ENCODE results near the gene PSMF1. TPM values are rescaled to one million over a fixed set of nuclear protein-coding genes. Genes with fewer than 3 reads are reported as not detected.
"Not testable (repeated sequence)": the region's sequence is repeated elsewhere in the genome, so short reads cannot be mapped to it uniquely, and the experiment has no call there.

Gene PSMF1
- polyA plus RNA-seq, 4 donors = 43.6 to 118 (median 62.7) TPM

DNA sequence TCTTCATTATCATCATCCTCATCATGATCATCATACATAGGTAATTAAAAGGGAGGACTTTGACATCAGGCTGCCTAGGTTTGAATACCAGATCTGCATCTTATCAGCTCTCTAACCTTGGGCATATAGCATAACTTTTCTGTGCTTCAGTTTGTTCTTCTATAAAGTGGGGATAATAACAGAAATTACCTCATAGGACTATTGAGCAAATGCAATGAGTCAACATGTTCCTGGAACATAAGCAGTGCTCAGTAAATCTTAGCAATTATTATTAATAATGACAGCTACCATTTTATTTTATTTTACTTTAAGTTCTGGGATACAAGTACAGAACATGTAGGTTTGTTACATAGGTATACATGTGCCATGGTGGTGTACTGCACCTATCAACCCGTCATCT, 92.1 kb downstream of the PSMF1 start:
- Histone ChIP-seq H3K27me3 (ENCODE audit: control insufficient read depth in 3 of 3, insufficient read depth in 3 of 3, low read length in 3 of 3) (peaks cover 0 to 3% (median 0%) of the 10 kb centered on the region in 3 donors), H3K27ac (ENCODE audit: low read depth in 1 of 3, low read length in 2 of 3) (no peak overlapping the region), H3K9me3 (ENCODE audit: control insufficient read depth in 2 of 2, insufficient read depth in 1 of 2, low read depth in 1 of 2, low read length in 1 of 2) (no peaks in the 10 kb centered on the region), H3K4me1 (ENCODE audit: control insufficient read depth in 3 of 3, insufficient read depth in 2 of 3, low read depth in 1 of 3, low read length in 2 of 3) (peaks cover 0 to 2% (median 0%) of the 10 kb centered on the region in 3 donors), H3K36me3 (ENCODE audit: control insufficient read depth in 3 of 3, insufficient read depth in 2 of 3, low read depth in 1 of 3, low read length in 3 of 3) (no peaks in the 10 kb centered on the region), H3K4me3 (ENCODE audit: low read depth in 1 of 3, low read length in 3 of 3) (no peak overlapping the region)
- 89 to 95% (median 91%) methylated on average over 1 of the region's 1 CpG for WGBS, 3 donors
- no peak for FAIRE-seq
- peak in 1 of 2 donors; percentile 40 for DNase-seq

DNA sequence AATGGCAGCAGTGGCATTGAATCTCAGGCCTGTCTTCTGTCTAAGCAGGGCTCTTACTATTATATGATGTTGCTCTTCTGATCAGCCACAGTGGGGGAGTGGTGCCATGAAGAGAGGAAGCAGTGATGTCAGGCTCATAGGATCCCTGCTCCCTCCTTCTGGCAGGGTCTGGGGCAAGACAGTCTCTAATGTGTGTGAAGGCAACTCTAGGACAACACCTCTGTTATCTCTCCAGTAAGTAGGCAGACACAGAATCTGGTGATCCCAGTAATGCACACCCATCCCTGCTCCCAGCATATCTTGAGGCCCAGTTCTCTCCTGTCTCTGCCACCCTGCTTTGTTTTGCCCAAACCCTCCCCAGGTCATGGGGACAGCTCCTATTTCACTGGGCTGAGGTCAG, 93.6 kb downstream of the PSMF1 start:
- no peak for FAIRE-seq
- H3K4me1 ChIP-seq (ENCODE audit: control insufficient read depth in 3 of 3, insufficient read depth in 2 of 3, low read depth in 1 of 3, low read length in 2 of 3) = peaks cover 0 to 2% (median 0%) of the 10 kb centered on the region in 3 donors
- peaks cover 0 to 3% (median 0%) of the 10 kb centered on the region in 3 donors for H3K27me3 ChIP-seq (ENCODE audit: control insufficient read depth in 3 of 3, insufficient read depth in 3 of 3, low read length in 3 of 3)
- H3K36me3 ChIP-seq (ENCODE audit: control insufficient read depth in 3 of 3, insufficient read depth in 2 of 3, low read depth in 1 of 3, low read length in 3 of 3) = no peaks in the 10 kb centered on the region
- H3K9me3 ChIP-seq (ENCODE audit: control insufficient read depth in 2 of 2, insufficient read depth in 1 of 2, low read depth in 1 of 2, low read length in 1 of 2) = no peaks in the 10 kb centered on the region
- H3K4me3 ChIP-seq (ENCODE audit: low read depth in 1 of 3, low read length in 3 of 3) = no peak overlapping the region
- H3K27ac ChIP-seq (ENCODE audit: low read depth in 1 of 3, low read length in 2 of 3) = no peak overlapping the region
- DNase-seq = no peak

DNA sequence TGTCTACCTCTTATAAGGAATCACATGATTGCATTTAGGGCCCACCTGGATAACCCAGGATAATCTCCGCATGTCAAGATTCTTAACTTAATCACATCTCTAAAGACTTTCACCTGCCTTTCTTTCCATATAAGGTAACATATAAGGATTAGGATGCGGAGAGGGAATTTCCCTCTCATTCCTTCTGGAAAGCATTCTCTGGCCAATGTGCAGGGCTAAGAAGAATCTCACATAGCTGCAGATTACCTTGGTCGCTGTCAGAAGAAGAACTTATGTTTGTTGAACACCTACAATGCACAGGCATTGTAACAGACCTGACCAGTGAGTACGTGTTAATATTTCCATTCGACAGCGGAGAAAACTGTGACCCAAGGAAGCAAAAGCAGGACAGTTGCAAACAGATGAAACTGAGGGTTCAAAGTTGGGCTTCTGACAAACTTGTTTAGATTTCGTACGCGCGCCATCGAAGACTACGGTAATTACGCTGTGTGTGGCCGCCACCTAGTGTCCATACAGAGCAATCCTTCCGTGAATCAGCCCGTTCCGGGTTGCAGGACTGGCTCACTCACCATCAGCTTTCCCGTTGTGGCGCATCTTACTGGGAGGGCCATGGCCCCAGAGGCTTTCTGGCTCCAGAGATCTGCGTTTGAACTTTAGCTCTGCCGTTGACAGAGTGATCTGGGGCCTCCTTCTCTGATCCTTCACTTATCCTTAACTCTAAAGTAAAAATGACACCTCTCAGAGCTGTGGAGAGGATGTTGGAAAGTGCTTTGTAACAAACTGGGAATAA, 94.4 kb downstream of the PSMF1 start:
- no peak for FAIRE-seq
- peak; percentile 81 to 83 for DNase-seq
- no peaks in the 10 kb centered on the region for H3K9me3 ChIP-seq (ENCODE audit: control insufficient read depth in 2 of 2, insufficient read depth in 1 of 2, low read depth in 1 of 2, low read length in 1 of 2)
- H3K4me1 ChIP-seq (ENCODE audit: control insufficient read depth in 3 of 3, insufficient read depth in 2 of 3, low read depth in 1 of 3, low read length in 2 of 3) = peaks cover 0 to 2% (median 0%) of the 10 kb centered on the region in 3 donors
- H3K27me3 ChIP-seq (ENCODE audit: control insufficient read depth in 3 of 3, insufficient read depth in 3 of 3, low read length in 3 of 3) = peaks cover 0 to 3% (median 0%) of the 10 kb centered on the region in 3 donors
- H3K4me3 ChIP-seq (ENCODE audit: low read depth in 1 of 3, low read length in 3 of 3) = no peak overlapping the region
- no peaks in the 10 kb centered on the region for H3K36me3 ChIP-seq (ENCODE audit: control insufficient read depth in 3 of 3, insufficient read depth in 2 of 3, low read depth in 1 of 3, low read length in 3 of 3)
- 11 to 13% (median 12%) methylated on average over 21 of the region's 21 CpGs for WGBS, 3 donors
- no peak overlapping the region for H3K27ac ChIP-seq (ENCODE audit: low read depth in 1 of 3, low read length in 2 of 3)

DNA sequence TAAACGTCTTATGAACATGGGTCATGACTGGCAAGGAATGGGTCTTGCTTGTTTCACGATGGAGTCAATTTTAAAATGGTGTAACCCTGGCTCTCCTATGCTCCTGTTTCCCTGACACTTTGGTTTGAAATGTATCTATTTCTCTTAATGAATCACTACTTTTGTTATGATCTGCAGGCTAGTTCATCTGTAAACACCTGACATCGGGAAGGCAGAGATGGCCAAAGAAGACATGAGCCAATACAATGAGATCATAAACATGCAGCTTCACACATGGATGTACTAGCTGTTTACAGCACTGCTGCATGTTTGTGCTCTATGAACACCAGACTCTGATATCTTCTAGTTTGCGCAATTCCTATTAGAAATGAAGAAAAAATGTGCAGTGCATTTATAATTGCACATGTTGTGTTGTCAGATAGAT, 96.4 kb downstream of the PSMF1 start:
- H3K27ac ChIP-seq (ENCODE audit: low read depth in 1 of 3, low read length in 2 of 3) = no peak overlapping the region
- H3K4me3 ChIP-seq (ENCODE audit: low read depth in 1 of 3, low read length in 3 of 3) = no peak overlapping the region
- DNase-seq = no peak
- no peaks in the 10 kb centered on the region for H3K9me3 ChIP-seq (ENCODE audit: control insufficient read depth in 2 of 2, insufficient read depth in 1 of 2, low read depth in 1 of 2, low read length in 1 of 2)
- peaks cover 0 to 2% (median 0%) of the 10 kb centered on the region in 3 donors for H3K4me1 ChIP-seq (ENCODE audit: control insufficient read depth in 3 of 3, insufficient read depth in 2 of 3, low read depth in 1 of 3, low read length in 2 of 3)
- H3K27me3 ChIP-seq (ENCODE audit: control insufficient read depth in 3 of 3, insufficient read depth in 3 of 3, low read length in 3 of 3) = peaks cover 0 to 3% (median 0%) of the 10 kb centered on the region in 3 donors
- no peaks in the 10 kb centered on the region for H3K36me3 ChIP-seq (ENCODE audit: control insufficient read depth in 3 of 3, insufficient read depth in 2 of 3, low read depth in 1 of 3, low read length in 3 of 3)
- 57 to 69% (median 62%) methylated on average over 4 of the region's 4 CpGs for WGBS, 3 donors
- no peak for FAIRE-seq

DNA sequence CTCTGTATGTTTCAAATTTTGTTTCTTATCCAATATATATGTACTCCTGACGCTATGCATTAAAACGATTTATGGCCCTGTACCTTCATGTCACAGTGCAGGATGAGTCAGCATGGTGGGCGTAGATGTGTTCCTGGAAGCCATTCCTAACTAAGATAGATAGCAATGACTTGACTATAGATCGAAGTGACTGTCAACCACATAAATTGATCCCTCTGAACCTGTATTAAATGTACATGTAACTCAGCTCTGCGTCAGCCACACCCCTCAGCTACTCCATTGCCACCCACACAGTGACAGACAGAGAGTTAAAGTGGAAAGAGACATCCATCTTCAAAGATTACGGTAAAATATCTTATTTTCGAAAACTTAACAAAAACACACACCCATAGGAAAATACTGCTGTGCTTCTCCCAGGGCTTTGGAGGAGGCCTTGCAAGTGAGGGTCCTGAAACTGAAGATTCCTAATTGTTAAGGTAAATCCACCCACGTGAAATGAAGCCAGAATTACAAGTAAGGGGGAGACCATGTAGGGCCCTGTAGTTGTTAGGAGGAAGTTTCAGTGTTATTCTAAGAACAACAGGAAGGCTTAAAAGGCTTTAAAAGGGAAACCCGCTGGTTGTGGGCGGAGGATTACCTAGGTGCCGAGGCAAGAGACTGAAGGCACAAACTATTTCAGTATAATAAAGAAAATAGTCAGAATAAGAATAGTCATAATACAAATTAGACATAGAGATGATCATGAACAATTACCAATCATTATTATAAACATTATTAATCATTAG, 97.2 kb downstream of the PSMF1 start:
- 50 to 67% (median 60%) methylated on average over 11 of the region's 11 CpGs for WGBS, 3 donors
- no peak for FAIRE-seq
- no peak for DNase-seq

DNA sequence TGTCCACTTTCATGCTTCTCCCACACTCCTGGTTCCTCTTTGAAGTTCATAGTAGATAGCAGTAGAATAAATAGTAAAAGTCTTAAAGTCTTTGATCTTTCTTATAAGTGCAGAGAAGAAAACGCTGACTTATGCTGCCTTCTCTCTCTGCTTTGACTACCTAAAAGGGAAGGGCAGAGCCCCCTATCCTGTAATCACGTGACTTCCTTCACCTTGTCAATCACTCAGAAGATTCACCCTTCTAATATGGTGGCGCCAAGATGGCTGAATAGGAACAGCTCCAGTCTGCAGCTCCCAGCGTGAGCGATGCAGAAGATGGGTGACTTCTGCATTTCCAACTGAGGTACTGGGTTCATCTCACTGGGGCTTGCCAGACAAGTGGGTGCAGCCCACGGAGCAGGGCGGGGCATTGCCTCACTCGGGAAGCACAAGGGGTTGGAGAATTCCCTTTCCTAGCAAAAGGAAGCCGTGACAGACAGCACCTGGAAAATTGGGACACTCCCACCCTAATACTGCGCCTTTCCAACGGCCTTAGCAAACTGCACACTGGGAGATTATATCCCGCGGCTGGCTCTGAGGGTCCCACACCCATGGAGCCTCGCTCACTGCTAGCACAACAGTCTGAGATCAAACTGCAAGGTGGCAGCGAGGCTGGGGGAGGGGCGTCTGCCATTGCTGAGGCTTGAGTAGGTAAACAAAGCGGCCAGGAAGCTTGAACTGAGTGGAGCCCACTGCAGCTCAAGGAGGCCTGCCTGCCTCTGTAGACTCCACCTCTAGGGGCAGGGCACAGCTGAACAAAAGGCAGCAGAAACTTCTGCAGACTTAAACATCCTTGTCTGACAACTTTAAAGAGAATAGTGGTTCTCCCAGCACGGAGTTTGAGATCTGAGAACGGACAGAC, 98.4 kb downstream of the PSMF1 start:
- H3K36me3 ChIP-seq (ENCODE audit: control insufficient read depth in 3 of 3, insufficient read depth in 2 of 3, low read depth in 1 of 3, low read length in 3 of 3); H3K4me1 ChIP-seq (ENCODE audit: control insufficient read depth in 3 of 3, insufficient read depth in 2 of 3, low read depth in 1 of 3, low read length in 2 of 3); FAIRE-seq; H3K27ac ChIP-seq (ENCODE audit: low read depth in 1 of 3, low read length in 2 of 3); H3K27me3 ChIP-seq (ENCODE audit: control insufficient read depth in 3 of 3, insufficient read depth in 3 of 3, low read length in 3 of 3); H3K4me3 ChIP-seq (ENCODE audit: low read depth in 1 of 3, low read length in 3 of 3); H3K9me3 ChIP-seq (ENCODE audit: control insufficient read depth in 2 of 2, insufficient read depth in 1 of 2, low read depth in 1 of 2, low read length in 1 of 2); DNase-seq: not testable (repeated sequence)
- WGBS, 3 donors = 38 to 67% (median 56%) methylated on average over 19 of the region's 19 CpGs

More for the DNA sequence above, 97.2 kb downstream of the PSMF1 start:
- Histone ChIP-seq H3K27me3 (ENCODE audit: control insufficient read depth in 3 of 3, insufficient read depth in 3 of 3, low read length in 3 of 3) (peaks cover 0 to 3% (median 0%) of the 10 kb centered on the region in 3 donors), H3K27ac (ENCODE audit: low read depth in 1 of 3, low read length in 2 of 3) (no peak overlapping the region), H3K9me3 (ENCODE audit: control insufficient read depth in 2 of 2, insufficient read depth in 1 of 2, low read depth in 1 of 2, low read length in 1 of 2) (no peaks in the 10 kb centered on the region), H3K36me3 (ENCODE audit: control insufficient read depth in 3 of 3, insufficient read depth in 2 of 3, low read depth in 1 of 3, low read length in 3 of 3) (no peaks in the 10 kb centered on the region), H3K4me3 (ENCODE audit: low read depth in 1 of 3, low read length in 3 of 3) (no peak overlapping the region), H3K4me1 (ENCODE audit: control insufficient read depth in 3 of 3, insufficient read depth in 2 of 3, low read depth in 1 of 3, low read length in 2 of 3) (peaks cover 0 to 2% (median 0%) of the 10 kb centered on the region in 3 donors)
